ENCODE results near the gene FAM117A. TPM values are rescaled to one million over a fixed set of nuclear protein-coding genes. Genes with fewer than 3 reads are reported as not detected.

FAM117A gene
- total RNA-seq, 2 experiments from 2014 or later: 30.6 to 34.1 TPM

DNA sequence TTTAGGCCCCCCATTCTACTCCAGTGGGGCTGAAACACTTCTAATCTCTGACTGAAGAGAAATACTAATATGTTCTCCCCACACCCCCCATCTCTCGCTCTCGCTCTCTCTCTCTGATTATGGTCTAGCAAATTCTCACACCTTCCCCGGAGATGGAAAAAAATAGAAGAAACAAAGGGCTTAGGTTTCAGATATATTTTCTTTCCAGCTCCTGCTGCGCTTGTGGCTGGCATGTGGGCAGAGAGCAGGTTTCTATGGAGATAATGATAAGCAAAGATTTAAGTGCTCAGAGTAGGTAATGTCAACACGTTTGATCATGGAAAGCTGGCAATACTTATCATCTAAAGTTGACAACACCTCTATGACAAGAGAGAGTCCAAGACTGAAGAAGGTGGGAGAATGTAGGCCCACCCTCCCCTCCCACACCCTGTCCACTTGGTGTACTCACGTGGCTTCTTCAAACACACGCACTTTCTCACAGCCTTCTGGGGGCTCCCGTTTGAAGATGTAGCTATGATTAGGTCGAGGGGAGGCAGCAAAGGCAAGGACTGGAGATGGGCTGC lies 48.1 kb downstream of the FAM117A start:
- DNase-seq: no peak
- CTCF ChIA-PET: interaction anchor here (0.6 to 6.2 kb wide), 19 partner anchors 7 to 372 kb away, joined by 3 to 31 read pairs (median 4); partner anchors contain the start of genes NXPH3 and SLC35B1

GRCh38 chr17:49715216-49715615 lies 48.7 kb downstream of the FAM117A start:
- ChIA-PET CTCF (interaction anchor here (0.6 to 2.1 kb wide), 17 partner anchors 10 to 372 kb away, joined by 3 to 8 read pairs (median 3); partner anchors contain the start of gene NXPH3), POLR2A (interaction anchor here (1.4 kb wide), 1 partner anchor 49 kb away, joined by 5 read pairs; the partner anchor contains the start of gene FAM117A)
- DNase-seq: peak; percentile 11
- Mint-ChIP-seq H3K27me3 (no peaks in the 10 kb centered on the region), H3K9me3 (no peaks in the 10 kb centered on the region), H3K27ac (peak overlapping the region; percentile 71), H3K36me3 (ENCODE audit: low read depth) (peaks cover 75% of the 10 kb centered on the region), H3K4me1 (peaks cover 39% of the 10 kb centered on the region), H3K4me3 (no peak overlapping the region)

More for the DNA sequence above, 48.1 kb downstream of the FAM117A start:
- Mint-ChIP-seq H3K36me3 (ENCODE audit: low read depth) (peaks cover 72% of the 10 kb centered on the region), H3K27me3 (no peaks in the 10 kb centered on the region), H3K4me3 (no peak overlapping the region), H3K4me1 (peaks cover 39% of the 10 kb centered on the region), H3K27ac (peak overlapping the region; percentile 71), H3K9me3 (no peaks in the 10 kb centered on the region)
- POLR2A ChIA-PET: interaction anchor here (1.4 kb wide), 1 partner anchor 48 kb away, joined by 5 read pairs; the partner anchor contains the start of gene FAM117A

- no peak for DNase-seq
- POLR2A ChIA-PET: interaction anchor here (0.7 kb wide), 1 partner anchor 54 kb away, joined by 3 read pairs; no protein-coding TSS in a partner anchor
- H3K9me3 Mint-ChIP-seq: no peaks in the 10 kb centered on the region
- H3K27ac Mint-ChIP-seq: peak overlapping the region; percentile 98
- CTCF ChIA-PET: interaction anchor here (0.6 to 3.8 kb wide), 27 partner anchors 9 to 470 kb away, joined by 3 to 31 read pairs (median 5); partner anchors contain the start of genes FAM117A, KAT7 and NXPH3
- H3K4me1 Mint-ChIP-seq: peaks cover 54% of the 10 kb centered on the region
- no peaks in the 10 kb centered on the region for H3K27me3 Mint-ChIP-seq
- peaks cover 47% of the 10 kb centered on the region for H3K36me3 Mint-ChIP-seq (ENCODE audit: low read depth)
- peak overlapping the region; percentile 91 for H3K4me3 Mint-ChIP-seq
These were observed 55.3 kb downstream of the FAM117A start for GRCh38 chr17:49708515-49709183.

GRCh38 chr17:49707608-49708514 lies 56.1 kb downstream of the FAM117A start, which contains the start of gene SLC35B1:
Gene SLC35B1 (minus strand): TSS chr17:49707964. CDS start chr17:49707833, 131 bp downstream.
- peak within 1 kb of the TSS; percentile 91 for H3K4me3 Mint-ChIP-seq
- peaks cover 56% of the 10 kb centered on the region for H3K4me1 Mint-ChIP-seq
- peak within 1 kb of the TSS; percentile 98 for H3K27ac Mint-ChIP-seq
- ChIA-PET POLR2A (no interaction called here), CTCF (interaction anchor here (0.5 to 3.8 kb wide), 34 partner anchors 8 to 1631 kb away, joined by 3 to 31 read pairs (median 5); partner anchors contain the start of genes FAM117A, KAT7 and NXPH3)
- peak; percentile 99 for DNase-seq
- no peaks in the 10 kb centered on the region for H3K27me3 Mint-ChIP-seq
- H3K9me3 Mint-ChIP-seq: no peaks in the 10 kb centered on the region
- peaks cover 52% of the 10 kb centered on the region for H3K36me3 Mint-ChIP-seq (ENCODE audit: low read depth)

DNA sequence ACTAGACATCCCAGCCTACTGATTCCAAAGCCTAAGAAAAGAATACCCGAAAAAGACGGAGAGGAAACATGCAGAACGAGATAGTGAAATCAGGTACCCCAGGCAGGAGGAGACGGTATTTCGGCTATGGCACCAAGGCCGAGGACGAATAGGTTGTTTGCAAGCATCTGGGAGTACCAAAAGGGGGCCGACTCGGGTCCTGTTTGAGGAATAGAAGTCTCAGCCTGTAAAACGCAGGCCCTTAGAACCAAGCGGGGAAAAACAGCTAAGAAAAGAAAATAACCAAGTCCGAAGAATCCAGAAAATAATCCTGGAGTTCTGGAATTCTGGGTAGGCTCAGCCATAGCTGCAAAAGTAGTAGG lies 56.7 kb downstream of the FAM117A start:
- Mint-ChIP-seq H3K36me3 (ENCODE audit: low read depth) (peaks cover 50% of the 10 kb centered on the region), H3K9me3 (no peaks in the 10 kb centered on the region), H3K4me1 (peaks cover 56% of the 10 kb centered on the region), H3K4me3 (peak overlapping the region; percentile 91), H3K27me3 (no peaks in the 10 kb centered on the region), H3K27ac (peak overlapping the region; percentile 98)
- DNase-seq: peak; percentile 44
- CTCF ChIA-PET: interaction anchor here (0.5 to 3.8 kb wide), 19 partner anchors 11 to 1630 kb away, joined by 3 to 31 read pairs (median 6); partner anchors contain the start of genes KAT7 and NXPH3
- POLR2A ChIA-PET: no interaction called here

GRCh38 chr17:49705254-49705653 lies 58.7 kb downstream of the FAM117A start:
- DNase-seq: no peak
- Mint-ChIP-seq H3K9me3 (no peaks in the 10 kb centered on the region), H3K27me3 (no peaks in the 10 kb centered on the region), H3K4me1 (peaks cover 52% of the 10 kb centered on the region), H3K36me3 (ENCODE audit: low read depth) (peaks cover 52% of the 10 kb centered on the region), H3K27ac (no peak overlapping the region), H3K4me3 (no peak overlapping the region)
- ChIA-PET CTCF (interaction anchor here (0.7 to 13.0 kb wide), 5 partner anchors 9 to 137 kb away, joined by 3 to 116 read pairs (median 8); partner anchors contain the start of gene NXPH3), POLR2A (no interaction called here)

- H3K27me3 Mint-ChIP-seq: no peaks in the 10 kb centered on the region
- H3K36me3 Mint-ChIP-seq (ENCODE audit: low read depth): peaks cover 54% of the 10 kb centered on the region
- CTCF ChIA-PET: interaction anchor here (0.6 to 13.0 kb wide), 13 partner anchors 8 to 294 kb away, joined by 3 to 116 read pairs (median 4); partner anchors contain the start of gene NXPH3
- H3K4me1 Mint-ChIP-seq: peaks cover 47% of the 10 kb centered on the region
- no peak overlapping the region for H3K27ac Mint-ChIP-seq
- POLR2A ChIA-PET: no interaction called here
- no peak overlapping the region for H3K4me3 Mint-ChIP-seq
- peak; percentile 34 for DNase-seq
- no peaks in the 10 kb centered on the region for H3K9me3 Mint-ChIP-seq
These were observed 60.2 kb downstream of the FAM117A start for GRCh38 chr17:49703557-49704277.

DNA sequence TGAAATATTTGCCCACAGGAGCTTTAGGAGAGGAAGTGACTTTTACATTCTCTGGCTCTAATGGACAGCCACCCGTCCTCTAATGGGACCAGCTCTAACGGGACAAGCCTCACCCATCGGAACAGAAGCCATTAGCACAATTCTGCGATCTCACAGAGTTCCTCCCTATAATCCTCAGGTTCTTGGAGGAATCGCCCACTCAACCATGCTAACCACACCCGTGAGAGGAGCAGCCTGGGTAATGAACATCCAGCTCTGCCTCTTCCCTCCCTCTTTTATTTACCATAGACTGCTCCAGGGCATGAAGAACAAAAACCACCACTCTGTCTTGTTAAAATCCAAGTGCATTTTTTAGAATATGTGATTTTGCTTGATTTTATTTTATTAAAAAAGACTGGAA lies 63.0 kb downstream of the FAM117A start:
- no peak for DNase-seq
- H3K4me3 Mint-ChIP-seq: no peak overlapping the region
- peaks cover 45% of the 10 kb centered on the region for H3K36me3 Mint-ChIP-seq (ENCODE audit: low read depth)
- H3K9me3 Mint-ChIP-seq: no peaks in the 10 kb centered on the region
- POLR2A ChIA-PET: no interaction called here
- H3K27me3 Mint-ChIP-seq: no peaks in the 10 kb centered on the region
- H3K4me1 Mint-ChIP-seq: peaks cover 37% of the 10 kb centered on the region
- no peak overlapping the region for H3K27ac Mint-ChIP-seq
- CTCF ChIA-PET: interaction anchor here (0.6 to 13.0 kb wide), 6 partner anchors 7 to 336 kb away, joined by 3 to 116 read pairs (median 6); partner anchors contain the start of gene SLC35B1

DNA sequence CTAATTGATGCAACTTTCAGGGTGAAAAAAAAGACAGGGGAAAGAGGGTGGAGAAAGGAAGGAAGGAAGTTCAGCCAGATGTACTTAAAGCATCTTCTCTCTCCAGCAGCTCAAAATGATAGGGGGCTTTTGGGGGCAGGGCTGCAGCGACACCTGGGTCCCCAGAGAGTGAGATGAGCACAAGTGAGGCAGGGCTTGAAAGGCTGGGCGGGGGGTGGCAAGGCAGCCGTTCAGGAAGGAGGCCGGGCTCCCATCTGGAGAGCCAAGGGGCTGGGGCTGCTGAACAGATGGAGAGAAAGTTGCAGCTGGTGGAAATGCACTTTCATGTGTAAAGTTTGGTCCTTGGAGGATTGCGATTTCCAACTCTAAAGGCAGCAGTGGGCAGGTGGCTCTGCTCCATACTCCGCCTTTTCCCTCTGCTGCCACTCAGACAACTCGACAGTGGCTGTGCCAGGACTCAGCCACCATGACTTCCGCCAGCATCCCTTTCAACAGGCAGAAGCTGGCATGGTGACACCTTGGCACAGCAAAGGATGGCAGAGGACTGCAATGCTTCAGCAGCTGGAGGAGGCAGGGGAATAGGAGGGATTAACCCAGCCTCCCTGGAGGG lies 63.9 kb downstream of the FAM117A start:
- POLR2A ChIA-PET: interaction anchor here (0.9 kb wide), 1 partner anchor 121 kb away, joined by 3 read pairs; no protein-coding TSS in a partner anchor
- H3K27ac Mint-ChIP-seq: no peak overlapping the region
- no peak overlapping the region for H3K4me3 Mint-ChIP-seq
- H3K36me3 Mint-ChIP-seq (ENCODE audit: low read depth): peaks cover 39% of the 10 kb centered on the region
- DNase-seq: no peak
- peaks cover 37% of the 10 kb centered on the region for H3K4me1 Mint-ChIP-seq
- H3K9me3 Mint-ChIP-seq: no peaks in the 10 kb centered on the region
- CTCF ChIA-PET: interaction anchor here (0.6 to 13.0 kb wide), 5 partner anchors 8 to 149 kb away, joined by 3 to 116 read pairs (median 8); partner anchors contain the start of genes NXPH3 and SLC35B1
- no peaks in the 10 kb centered on the region for H3K27me3 Mint-ChIP-seq

DNA sequence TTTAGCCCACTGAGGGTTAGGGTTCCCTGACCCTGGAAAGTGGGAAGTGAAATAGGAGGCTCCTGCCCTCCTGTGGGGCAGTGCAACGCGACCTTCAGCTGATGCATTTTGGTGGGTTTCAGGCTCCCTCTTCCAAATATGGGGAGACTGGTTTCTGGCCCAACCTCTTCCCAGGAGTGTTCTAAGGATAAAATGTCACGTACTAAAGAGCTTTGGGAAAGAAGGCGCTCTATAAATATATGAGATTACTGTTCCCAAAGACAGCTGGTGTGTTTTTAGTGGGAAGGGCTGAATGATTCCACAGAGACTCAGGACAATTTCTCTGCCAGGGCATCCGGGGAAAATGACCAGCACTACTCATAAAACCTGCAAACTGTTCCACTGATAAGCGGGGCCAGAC lies 65.9 kb downstream of the FAM117A start:
- POLR2A ChIA-PET: no interaction called here
- Mint-ChIP-seq H3K9me3 (no peaks in the 10 kb centered on the region), H3K27me3 (no peaks in the 10 kb centered on the region), H3K4me3 (no peak overlapping the region), H3K27ac (no peak overlapping the region), H3K4me1 (peaks cover 29% of the 10 kb centered on the region), H3K36me3 (ENCODE audit: low read depth) (peaks cover 25% of the 10 kb centered on the region)
- no peak for DNase-seq
- CTCF ChIA-PET: interaction anchor here (2.6 to 13.0 kb wide), 4 partner anchors 10 to 130 kb away, joined by 13 to 116 read pairs (median 22); partner anchors contain the start of gene SLC35B1

GRCh38 chr17:49696233-49696761 lies 67.6 kb downstream of the FAM117A start:
- CTCF ChIA-PET: interaction anchor here (0.5 to 13.0 kb wide), 29 partner anchors 8 to 302 kb away, joined by 3 to 116 read pairs (median 4); partner anchors contain the start of genes NXPH3, PHB1, SLC35B1 and SPOP
- peak overlapping the region; percentile 79 for H3K27ac Mint-ChIP-seq
- peaks cover 35% of the 10 kb centered on the region for H3K4me1 Mint-ChIP-seq
- peaks cover 20% of the 10 kb centered on the region for H3K36me3 Mint-ChIP-seq (ENCODE audit: low read depth)
- H3K27me3 Mint-ChIP-seq: no peaks in the 10 kb centered on the region
- no peaks in the 10 kb centered on the region for H3K9me3 Mint-ChIP-seq
- POLR2A ChIA-PET: interaction anchor here (0.6 to 0.7 kb wide), 2 partner anchors 11 to 315 kb away, joined by 3 to 5 read pairs; no protein-coding TSS in a partner anchor
- no peak overlapping the region for H3K4me3 Mint-ChIP-seq
- DNase-seq: peak; percentile 73
